ENCODE results near the gene NSG2.

DNA sequence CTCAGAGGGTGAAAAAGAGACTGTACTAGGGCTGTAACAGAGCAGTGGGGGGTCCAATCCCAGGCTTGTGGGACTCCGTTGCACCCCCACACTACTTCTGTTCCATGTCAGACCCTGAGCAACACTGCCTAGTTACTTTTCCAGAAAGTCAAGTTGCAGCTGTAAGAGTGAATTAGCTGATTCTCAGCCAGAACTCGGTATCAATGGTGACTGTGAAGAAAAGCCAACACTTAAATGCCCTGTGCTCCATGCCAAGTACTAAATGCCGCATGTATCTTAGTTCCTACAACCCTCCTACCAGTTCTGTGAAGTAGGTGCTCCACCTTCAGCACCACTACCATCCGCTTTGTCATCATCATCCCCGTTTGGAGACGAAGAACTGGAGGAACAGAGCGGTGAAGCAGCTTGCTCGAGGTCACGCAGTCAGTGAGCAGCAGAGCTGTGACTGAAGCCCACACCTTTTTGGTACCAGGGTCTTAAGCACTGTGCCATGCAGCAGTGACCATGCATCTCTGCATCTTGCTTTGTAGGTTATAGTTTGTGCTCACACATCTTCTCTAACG is 64.3 kb downstream of the NSG2 start:
- TF ChIP-seq, protein P1, sequence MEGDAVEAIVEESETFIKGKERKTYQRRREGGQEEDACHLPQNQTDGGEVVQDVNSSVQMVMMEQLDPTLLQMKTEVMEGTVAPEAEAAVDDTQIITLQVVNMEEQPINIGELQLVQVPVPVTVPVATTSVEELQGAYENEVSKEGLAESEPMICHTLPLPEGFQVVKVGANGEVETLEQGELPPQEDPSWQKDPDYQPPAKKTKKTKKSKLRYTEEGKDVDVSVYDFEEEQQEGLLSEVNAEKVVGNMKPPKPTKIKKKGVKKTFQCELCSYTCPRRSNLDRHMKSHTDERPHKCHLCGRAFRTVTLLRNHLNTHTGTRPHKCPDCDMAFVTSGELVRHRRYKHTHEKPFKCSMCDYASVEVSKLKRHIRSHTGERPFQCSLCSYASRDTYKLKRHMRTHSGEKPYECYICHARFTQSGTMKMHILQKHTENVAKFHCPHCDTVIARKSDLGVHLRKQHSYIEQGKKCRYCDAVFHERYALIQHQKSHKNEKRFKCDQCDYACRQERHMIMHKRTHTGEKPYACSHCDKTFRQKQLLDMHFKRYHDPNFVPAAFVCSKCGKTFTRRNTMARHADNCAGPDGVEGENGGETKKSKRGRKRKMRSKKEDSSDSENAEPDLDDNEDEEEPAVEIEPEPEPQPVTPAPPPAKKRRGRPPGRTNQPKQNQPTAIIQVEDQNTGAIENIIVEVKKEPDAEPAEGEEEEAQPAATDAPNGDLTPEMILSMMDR (IDR thresholded peaks at IDR 0.05), result no peak
- no peak for TF ChIP-seq POLR2A (IDR thresholded peaks at IDR 0.05)
